GM18511 (cell line): ENCODE results near the gene LRPAP1.
"Not testable (repeated sequence)": the region's sequence is repeated elsewhere in the genome, so short reads cannot be mapped to it uniquely, and the experiment has no call there.

Experiments used
- ATAC-seq: cut with Tn5 transposase; IDR thresholded peaks from one replicate; pipeline ENCODE4 v1.9.1; 2021; ENCODE audit warnings: mild to moderate bottlenecking, moderate library complexity; ENCODE audit not compliant: unreplicated experiment

Gene LRPAP1

GRCh38 chr4:3520276-3520675 is 11.9 kb downstream of the LRPAP1 start:
- ATAC-seq: no peak

- no peak for ATAC-seq
These were observed 12.6 kb downstream of the LRPAP1 start for GRCh38 chr4:3519468-3520264.

GRCh38 chr4:3518941-3519340 is 13.3 kb downstream of the LRPAP1 start:
- no peak for ATAC-seq

GRCh38 chr4:3518511-3518880 is 13.7 kb downstream of the LRPAP1 start:
- no peak for ATAC-seq

DNA sequence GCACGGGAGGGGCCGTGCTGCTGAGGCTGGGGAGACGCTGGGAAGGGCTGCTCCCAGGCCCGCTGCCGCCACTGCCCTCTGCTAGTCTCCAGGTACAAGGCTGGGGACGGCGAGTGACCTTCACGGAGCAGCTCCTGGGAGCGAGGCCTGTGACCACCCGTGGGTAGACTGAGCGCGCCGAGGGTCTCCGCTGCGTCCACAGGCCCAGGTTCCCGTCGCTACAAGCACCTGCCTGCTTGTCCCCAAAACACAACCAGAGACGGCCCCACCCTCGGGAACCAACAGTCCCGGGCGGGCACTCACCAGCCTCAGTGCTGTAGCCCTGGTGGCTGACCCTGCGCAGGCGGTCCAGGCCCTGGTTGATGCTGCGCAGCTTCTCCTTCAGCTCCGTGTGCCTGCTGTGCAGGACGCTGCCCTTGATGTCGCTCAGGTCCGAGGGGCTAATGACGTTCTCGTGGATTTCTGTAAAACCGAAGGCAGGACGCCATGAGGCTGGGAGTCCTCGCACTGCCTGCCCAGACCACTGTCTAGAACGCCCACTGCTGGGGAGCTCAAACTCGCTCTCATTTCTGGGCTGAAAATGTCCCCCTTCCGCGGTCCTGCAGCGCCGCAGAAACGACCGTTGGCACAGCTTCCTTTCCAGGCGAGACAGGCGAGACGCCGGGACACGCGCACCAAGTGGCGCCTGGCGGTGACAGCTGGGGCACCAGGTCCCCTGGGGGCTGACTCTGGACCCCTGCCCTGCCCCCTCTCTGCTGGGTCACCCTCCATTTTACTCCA is 14.3 kb downstream of the LRPAP1 start:
- no peak for ATAC-seq

DNA sequence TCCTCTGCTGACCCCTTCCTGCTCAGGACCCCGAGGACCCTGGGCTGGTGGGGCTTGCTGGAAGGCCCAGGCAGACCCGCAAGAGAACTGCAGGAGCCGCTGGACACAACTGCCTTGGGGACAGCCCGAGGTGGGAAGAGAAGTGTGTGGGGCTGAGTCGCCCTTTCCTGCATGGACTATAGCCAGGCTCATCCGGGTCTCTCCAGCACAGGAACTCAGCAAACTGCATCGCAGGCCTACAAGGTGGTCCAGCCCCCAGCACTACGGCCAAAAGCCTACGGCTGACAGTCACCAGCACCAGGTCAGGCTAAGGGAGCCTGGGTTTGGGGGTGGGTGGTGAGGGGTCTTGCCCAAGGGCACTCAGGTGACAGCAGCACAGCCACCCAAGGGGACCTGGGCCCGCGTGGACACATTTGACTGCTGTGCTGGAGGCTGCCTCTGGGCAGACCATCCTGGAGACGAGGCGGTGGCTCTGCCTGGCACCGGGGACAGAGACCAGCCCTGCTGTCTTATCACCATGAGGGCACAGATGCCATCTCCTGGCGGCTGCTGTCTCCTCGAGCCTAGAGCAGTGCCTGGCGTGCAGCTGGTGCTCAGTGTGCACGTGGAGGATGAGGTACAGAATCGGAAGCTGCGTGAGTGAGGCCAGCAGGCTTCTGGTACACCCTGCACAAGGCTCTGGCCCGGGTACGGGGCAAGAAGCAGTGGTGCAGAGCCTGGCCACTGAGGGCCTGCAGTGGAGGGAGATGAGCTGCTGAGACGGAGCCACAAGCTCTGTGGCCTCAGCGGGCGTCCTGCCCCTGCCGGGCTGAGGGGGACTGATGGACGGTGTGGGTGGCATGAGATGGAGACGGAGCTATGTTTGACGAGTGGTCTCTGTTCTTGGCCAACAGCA is 15.1 kb downstream of the LRPAP1 start:
- no peak for ATAC-seq

- ATAC-seq: no peak
These were observed 16.0 kb downstream of the LRPAP1 start for GRCh38 chr4:3516061-3516835.

GRCh38 chr4:3515646-3516045 is 16.6 kb downstream of the LRPAP1 start:
- no peak for ATAC-seq

GRCh38 chr4:3514806-3515501 is 17.3 kb downstream of the LRPAP1 start:
- no peak for ATAC-seq

DNA sequence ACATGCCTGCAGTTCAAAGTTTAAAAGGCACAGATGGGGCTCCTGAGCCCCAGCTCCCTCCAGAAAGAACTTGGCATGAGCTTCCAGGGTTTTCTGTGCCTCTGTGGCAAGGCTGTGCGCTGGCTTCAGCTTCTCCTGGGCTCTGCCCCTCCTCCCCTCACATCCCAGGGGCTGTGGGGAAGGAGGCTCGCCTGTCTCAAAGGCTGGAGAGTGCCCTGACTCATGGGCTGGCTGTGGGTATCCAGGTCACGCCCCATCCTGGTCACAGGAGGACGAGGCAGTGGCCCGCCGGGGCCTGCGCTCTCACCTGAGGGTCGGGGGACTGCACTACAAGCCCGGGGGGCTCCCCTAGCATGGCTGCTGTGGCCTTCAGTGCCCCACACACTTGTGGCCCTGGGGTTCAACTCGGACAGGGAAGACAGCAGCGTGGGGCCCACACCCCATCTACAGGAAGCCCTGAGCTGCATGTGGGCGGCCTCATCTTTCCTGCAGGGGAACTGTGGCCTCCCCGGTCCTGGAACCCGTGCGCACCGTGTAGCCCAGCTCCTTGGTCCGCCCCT is 17.9 kb downstream of the LRPAP1 start:
- ATAC-seq: no peak

DNA sequence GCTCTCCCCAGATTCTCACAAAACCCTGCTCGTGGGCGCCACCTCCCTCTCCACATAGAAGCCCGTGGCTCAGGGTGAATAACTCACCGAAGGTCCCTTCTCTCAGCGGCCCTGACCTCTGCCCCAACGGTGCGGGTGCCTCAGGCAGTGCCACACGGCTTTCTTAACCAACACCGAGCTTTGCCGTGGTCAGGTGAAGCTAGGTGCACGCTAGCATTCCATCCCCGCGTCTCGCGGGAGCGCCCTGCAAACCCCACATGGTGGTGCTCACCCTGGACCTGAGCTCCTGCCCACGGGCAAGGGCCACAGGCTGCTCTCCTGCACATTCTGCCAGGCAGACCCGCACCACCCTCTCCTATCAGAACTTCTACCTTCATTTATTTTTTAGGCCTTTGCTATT is 18.4 kb downstream of the LRPAP1 start:
- no peak for ATAC-seq

- ATAC-seq: no peak
These were observed 19.5 kb downstream of the LRPAP1 start for GRCh38 chr4:3512719-3513118.

DNA sequence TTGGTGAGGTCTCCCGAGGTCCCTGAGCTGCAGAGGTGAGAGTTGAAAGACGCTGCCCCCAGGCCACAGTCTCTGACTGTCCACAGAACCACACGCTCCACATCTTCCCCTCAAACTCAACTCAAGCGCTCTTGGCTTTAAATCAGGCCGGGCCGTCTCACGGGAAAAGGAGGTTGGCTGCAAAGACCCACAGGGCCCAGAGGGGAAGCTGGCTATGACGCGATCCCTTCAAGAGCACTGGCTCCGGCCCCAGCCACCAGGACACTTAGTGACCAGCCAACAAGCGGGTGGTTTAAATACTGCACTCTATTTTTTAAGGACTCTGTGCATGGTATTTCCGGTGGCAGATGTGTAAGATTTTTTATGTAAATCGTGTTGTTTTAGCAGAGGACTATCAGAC is 19.9 kb downstream of the LRPAP1 start:
- no peak for ATAC-seq

DNA sequence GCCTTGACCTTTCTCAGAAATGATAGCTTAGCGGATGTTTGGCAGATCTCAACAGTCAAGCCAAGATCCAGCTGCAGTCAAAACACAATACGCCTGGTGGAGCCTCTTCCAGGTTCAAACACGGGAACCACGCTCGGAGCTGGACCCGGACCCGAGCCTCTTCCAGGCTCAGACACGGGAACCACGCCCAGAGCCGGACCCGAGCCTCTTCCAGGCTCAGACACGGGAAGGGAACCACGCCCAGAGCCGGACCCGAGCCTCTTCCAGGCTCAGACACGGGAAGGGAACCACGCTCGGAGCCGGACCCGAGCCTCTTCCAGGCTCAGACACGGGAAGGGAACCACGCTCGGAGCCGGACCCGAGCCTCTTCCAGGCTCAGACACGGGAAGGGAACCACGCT is 20.6 kb downstream of the LRPAP1 start:
- ATAC-seq: not testable (repeated sequence)

DNA sequence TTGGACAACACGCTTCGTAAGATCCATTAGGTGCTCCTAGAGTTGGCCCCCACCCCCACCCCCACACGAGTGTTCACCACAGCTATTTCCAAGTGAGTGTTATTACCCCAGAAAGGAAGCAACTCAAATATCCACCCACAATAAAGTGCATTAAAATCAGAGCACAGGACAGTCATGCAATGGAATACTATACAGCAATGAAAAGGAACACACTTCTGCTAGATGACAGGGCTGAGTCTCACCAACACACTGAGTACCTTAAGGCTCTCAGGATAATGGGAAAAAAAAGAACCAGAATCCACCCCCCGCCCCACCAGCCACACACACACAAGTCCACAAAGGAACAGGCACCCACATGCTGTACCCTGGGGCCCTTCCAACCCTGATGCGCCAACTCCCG is 21.0 kb downstream of the LRPAP1 start:
- no peak for ATAC-seq

DNA sequence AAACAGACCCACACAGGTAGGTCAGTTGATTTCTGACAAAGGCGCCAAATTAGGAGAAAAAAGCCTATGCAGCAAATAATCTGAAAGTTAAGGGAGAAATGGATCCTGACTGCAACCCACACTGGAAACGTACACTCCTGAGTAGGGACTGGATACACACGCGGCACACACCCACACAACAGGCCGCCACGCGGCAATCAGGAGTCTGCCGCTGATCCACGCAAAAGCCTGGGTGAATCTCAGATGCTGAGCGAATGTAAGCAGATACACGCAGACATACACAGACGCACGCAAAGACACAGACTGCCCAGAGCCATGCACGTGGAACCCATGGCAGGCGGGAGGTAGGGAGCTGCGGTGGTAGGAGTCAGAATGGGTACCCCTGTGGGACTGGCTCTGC is 21.7 kb downstream of the LRPAP1 start:
- ATAC-seq: no peak

DNA sequence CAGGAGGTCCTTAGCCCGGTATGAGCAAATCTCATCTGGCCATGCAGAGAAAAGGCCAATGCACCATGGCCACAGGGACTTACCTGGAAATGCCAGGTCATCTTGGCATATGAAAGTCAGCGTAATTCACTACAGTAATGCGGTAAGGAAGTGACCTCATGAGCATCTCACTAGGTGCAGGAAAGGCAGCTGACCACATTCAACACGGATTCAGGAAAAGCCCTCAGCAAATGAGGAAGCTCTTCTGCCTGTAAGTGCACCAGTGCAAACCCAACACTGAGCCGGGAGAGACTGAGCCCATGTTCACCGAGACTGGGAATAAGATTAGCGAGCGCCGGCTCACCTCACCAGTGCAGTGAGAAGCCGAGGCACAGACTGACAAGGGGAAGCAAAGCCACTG is 23.7 kb downstream of the LRPAP1 start:
- ATAC-seq: no peak

DNA sequence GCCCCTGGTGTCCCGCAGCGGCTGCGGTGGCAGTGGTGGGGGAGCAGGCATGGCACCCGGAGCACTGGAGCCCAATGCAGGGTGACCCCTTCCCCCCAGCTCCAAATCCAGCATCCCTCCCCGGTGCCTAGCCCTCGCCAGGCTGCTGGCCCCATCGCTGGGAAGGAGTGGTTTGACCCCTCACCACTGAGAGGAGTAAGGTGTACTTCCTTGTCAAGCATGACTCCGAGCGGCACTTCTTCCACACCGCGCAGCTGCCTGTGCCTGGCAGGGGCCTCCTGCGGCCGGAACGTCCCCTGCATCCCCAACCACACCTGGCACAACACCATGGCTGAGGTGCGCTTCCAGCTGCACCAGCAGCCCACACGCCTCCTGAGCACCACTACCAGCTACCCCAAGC is 27.0 kb downstream of the LRPAP1 start:
- no peak for ATAC-seq
